ENCODE results near the gene SLC6A11. TPM values are rescaled to one million over a fixed set of nuclear protein-coding genes. Genes with fewer than 3 reads are reported as not detected.

SLC6A11 gene
- total and polyA plus RNA-seq, 9 of the 15 experiments (the other 6 are each of a cell fraction or from before 2014, with no cell fraction given) = 0.04 TPM; not detected in 8

DNA sequence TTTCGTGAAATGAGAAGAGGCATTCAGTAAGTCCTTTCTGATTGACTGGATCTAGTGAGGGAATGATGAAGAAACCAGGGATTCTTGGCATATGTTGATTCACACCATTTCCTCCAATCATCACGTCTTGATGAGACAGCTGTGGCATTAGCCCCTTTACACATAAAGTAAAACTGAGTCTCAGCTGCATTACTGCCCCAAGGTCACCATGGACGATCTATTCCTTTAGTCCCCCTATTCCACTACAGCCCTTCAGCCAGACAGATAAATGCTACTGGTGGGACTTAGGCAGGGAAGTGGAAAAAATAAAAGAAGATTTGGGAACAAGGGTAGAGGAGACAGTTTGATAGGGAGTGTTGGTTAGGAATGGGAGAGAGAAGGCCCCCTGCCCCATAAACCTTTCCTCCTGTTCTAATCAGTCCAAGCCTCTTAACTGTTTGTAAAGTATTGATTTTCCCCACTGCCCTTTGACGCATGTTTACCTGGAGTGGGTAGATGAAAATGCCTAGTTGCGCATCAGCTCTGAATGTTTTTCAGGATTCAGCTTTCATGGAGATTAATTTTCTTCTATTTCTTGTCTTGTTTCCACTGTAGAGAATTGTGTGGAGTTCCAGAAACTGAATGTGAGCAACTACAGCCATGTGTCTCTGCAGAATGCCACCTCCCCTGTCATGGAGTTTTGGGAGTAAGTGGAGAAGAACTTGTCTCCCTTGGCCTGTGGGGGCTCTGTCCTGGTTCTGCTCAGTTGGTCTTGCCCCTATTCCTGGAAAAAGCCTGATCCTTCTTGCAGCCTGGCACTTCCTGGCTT lies 6.9 kb downstream of the SLC6A11 start (continued):
- TF ChIP-seq ZNF398 (CRISPR knock-in tag; IDR thresholded peaks at IDR 0.05) (no peak), NFXL1 (CRISPR knock-in tag; IDR thresholded peaks at IDR 0.05) (no peak), POLR2A (conservative IDR thresholded peaks at IDR 0.05) (no peak), PRPF4 (IDR thresholded peaks at IDR 0.05; ENCODE audit: insufficient read depth, low read depth, low read length, poor library complexity, severe bottlenecking) (no peak), ZBTB9 (CRISPR knock-in tag; IDR thresholded peaks at IDR 0.05) (no peak), ZFP30 (CRISPR knock-in tag; IDR thresholded peaks at IDR 0.05; ENCODE audit: borderline replicate concordance) (no peak)
- TF ChIP-seq, protein P1, sequence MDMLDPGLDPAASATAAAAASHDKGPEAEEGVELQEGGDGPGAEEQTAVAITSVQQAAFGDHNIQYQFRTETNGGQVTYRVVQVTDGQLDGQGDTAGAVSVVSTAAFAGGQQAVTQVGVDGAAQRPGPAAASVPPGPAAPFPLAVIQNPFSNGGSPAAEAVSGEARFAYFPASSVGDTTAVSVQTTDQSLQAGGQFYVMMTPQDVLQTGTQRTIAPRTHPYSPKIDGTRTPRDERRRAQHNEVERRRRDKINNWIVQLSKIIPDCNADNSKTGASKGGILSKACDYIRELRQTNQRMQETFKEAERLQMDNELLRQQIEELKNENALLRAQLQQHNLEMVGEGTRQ (CRISPR knock-in tag; IDR thresholded peaks at IDR 0.05) = no peak

Data from K562 (cell line).